Adrenal gland (tissue), 5 donors: Measurements from ENCODE around the gene EIF1AX.

ENCODE experiments used
- CTCF ChIP-seq, 6 experiments: fragments of 450-650 bp in 4 of 6; fragments of 200-600 bp in 2 of 6; sonication (generic) in 1 of 6; IDR thresholded peaks; 1 replicate in 5 of 6; 2 replicates in 1 of 6; pipeline versions ENCODE4 v1.5.1 to v1.8.0; 2016 to 2021; ENCODE audit warnings: antibody characterized with exemption in 6 of 6, mild to moderate bottlenecking in 2 of 6, moderate library complexity in 1 of 6
- POLR2A ChIP-seq, 2 donors: fragments of 450-650 bp; IDR thresholded peaks; one replicate each; pipeline ENCODE4 v1.6.1; 2017; ENCODE audit warnings: antibody characterized with exemption in 2 of 2, mild to moderate bottlenecking in 2 of 2, moderate library complexity in 1 of 2
- donor health status: DM: no; HTN: no; CAD: no.

- TF ChIP-seq CTCF (IDR thresholded peaks at IDR 0.05) (no peak), POLR2A (IDR thresholded peaks at IDR 0.05) (no peak)
Measured at GRCh38 chrX:20112022-20112774, 29.4 kb downstream of the EIF1AX start.
